ENCODE results near the gene AMD1. TPM values are rescaled to one million over a fixed set of nuclear protein-coding genes. Genes with fewer than 3 reads are reported as not detected.

Gene AMD1
- total and polyA plus RNA-seq, 9 of the 15 experiments (the other 6 are each of a cell fraction or from before 2014, with no cell fraction given): 60.0 to 151 (median 85.6) TPM

DNA sequence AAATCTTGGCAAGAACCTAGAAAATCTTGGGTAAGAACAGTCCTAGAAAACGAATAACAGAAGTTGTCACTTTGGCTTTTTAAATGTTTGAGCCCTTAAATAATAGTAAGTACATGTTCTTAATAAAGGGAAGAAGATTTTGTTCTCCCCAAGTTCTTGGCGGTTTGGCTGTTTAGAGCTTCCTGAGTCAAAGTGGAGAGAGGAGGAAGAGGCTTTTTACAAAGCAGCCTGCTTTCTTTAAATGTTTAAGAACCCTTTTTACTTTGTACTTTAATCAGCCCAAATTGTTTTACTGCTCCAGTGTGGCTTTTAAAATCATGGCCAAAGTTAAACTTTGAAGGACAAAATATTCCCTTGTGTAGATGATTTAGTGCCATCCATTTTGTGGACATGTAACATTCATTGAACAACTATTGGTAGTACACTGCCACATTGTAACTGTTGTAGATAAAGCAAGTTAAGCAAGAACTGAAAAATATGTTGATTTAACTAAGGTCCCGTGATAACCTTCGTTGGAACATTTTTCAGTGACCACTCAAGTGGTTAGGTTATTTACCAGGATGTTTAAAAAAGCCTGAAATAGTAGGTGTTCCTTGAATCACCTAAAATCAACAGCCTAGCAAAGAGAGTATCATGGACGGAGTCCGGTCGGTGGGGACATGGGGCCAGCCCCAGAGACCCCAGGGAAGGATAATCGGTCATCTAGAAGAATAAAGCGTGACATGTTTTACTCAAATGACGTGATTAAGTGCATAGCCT lies 2.4 kb downstream of the AMD1 start (continued):
- TF ChIP-seq, protein P1, sequence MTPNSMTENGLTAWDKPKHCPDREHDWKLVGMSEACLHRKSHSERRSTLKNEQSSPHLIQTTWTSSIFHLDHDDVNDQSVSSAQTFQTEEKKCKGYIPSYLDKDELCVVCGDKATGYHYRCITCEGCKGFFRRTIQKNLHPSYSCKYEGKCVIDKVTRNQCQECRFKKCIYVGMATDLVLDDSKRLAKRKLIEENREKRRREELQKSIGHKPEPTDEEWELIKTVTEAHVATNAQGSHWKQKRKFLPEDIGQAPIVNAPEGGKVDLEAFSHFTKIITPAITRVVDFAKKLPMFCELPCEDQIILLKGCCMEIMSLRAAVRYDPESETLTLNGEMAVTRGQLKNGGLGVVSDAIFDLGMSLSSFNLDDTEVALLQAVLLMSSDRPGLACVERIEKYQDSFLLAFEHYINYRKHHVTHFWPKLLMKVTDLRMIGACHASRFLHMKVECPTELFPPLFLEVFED (CRISPR knock-in tag; conservative IDR thresholded peaks at IDR 0.05): no peak
- TF ChIP-seq, protein P2, sequence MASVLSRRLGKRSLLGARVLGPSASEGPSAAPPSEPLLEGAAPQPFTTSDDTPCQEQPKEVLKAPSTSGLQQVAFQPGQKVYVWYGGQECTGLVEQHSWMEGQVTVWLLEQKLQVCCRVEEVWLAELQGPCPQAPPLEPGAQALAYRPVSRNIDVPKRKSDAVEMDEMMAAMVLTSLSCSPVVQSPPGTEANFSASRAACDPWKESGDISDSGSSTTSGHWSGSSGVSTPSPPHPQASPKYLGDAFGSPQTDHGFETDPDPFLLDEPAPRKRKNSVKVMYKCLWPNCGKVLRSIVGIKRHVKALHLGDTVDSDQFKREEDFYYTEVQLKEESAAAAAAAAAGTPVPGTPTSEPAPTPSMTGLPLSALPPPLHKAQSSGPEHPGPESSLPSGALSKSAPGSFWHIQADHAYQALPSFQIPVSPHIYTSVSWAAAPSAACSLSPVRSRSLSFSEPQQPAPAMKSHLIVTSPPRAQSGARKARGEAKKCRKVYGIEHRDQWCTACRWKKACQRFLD (CRISPR knock-in tag; IDR thresholded peaks at IDR 0.05): no peak
- TF ChIP-seq STAT6 (CRISPR knock-in tag; IDR thresholded peaks at IDR 0.05) (no peak), MEIS2 (IDR thresholded peaks at IDR 0.05; ENCODE audit: partially characterized antibody) (peak; percentile 2), SETDB1 (IDR thresholded peaks at IDR 0.05; ENCODE audit: low read length) (no peak), EP300 (IDR thresholded peaks at IDR 0.05; ENCODE audit: low read length) (no peak), ZNF445 (CRISPR knock-in tag; IDR thresholded peaks at IDR 0.05; ENCODE audit: low read depth) (no peak), HNRNPL (IDR thresholded peaks at IDR 0.05; ENCODE audit: low read depth, low read length) (no peak), NCOA1 (IDR thresholded peaks at IDR 0.05; ENCODE audit: low read depth) (no peak), ZNF699 (CRISPR knock-in tag; IDR thresholded peaks at IDR 0.05; ENCODE audit: insufficient replicate concordance) (no peak), ZNF24 (IDR thresholded peaks at IDR 0.05) (no peak), MCM3 (IDR thresholded peaks at IDR 0.05) (no peak), SIN3A (IDR thresholded peaks at IDR 0.05; ENCODE audit: borderline replicate concordance in 2 of 2, control insufficient read depth in 1 of 2, low read depth in 2 of 2, low read length in 2 of 2) (0 out of 4 replicates have a peak, but pooled peaks of 1 of the 2 experiments have one; percentile 24), ELF1 (tag; IDR thresholded peaks at IDR 0.05) (0 out of 2 replicates have a peak, but pooled peaks have one; percentile 15), USF2 (CRISPR knock-in tag; IDR thresholded peaks at IDR 0.05) (no peak)
- TF ChIP-seq, protein P3, sequence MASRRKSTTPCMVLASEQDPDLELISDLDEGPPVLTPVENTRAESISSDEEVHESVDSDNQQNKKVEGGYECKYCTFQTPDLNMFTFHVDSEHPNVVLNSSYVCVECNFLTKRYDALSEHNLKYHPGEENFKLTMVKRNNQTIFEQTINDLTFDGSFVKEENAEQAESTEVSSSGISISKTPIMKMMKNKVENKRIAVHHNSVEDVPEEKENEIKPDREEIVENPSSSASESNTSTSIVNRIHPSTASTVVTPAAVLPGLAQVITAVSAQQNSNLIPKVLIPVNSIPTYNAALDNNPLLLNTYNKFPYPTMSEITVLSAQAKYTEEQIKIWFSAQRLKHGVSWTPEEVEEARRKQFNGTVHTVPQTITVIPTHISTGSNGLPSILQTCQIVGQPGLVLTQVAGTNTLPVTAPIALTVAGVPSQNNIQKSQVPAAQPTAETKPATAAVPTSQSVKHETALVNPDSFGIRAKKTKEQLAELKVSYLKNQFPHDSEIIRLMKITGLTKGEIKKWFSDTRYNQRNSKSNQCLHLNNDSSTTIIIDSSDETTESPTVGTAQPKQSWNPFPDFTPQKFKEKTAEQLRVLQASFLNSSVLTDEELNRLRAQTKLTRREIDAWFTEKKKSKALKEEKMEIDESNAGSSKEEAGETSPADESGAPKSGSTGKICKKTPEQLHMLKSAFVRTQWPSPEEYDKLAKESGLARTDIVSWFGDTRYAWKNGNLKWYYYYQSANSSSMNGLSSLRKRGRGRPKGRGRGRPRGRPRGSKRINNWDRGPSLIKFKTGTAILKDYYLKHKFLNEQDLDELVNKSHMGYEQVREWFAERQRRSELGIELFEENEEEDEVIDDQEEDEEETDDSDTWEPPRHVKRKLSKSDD (conservative IDR thresholded peaks at IDR 0.05; ENCODE audit: low read length): no peak
- TF ChIP-seq, protein P4, sequence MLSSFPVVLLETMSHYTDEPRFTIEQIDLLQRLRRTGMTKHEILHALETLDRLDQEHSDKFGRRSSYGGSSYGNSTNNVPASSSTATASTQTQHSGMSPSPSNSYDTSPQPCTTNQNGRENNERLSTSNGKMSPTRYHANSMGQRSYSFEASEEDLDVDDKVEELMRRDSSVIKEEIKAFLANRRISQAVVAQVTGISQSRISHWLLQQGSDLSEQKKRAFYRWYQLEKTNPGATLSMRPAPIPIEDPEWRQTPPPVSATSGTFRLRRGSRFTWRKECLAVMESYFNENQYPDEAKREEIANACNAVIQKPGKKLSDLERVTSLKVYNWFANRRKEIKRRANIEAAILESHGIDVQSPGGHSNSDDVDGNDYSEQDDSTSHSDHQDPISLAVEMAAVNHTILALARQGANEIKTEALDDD (IDR thresholded peaks at IDR 0.05): 0 out of 2 replicates have a peak, but pooled peaks have one; percentile 12
